GM21515 (cell line): ENCODE measurements around the gene SLC12A9.
"Not testable (repeated sequence)": the region's sequence is repeated elsewhere in the genome, so short reads cannot be mapped to it uniquely, and the experiment has no call there.

ENCODE experiments used
- ATAC-seq: cut with Tn5 transposase; IDR thresholded peaks from one replicate; pipeline ENCODE4 v1.9.1; 2021; ENCODE audit not compliant: unreplicated experiment

The SLC12A9 gene

GRCh38 chr7:100894860-100895700 is 42.6 kb downstream of the SLC12A9 start:
- ATAC-seq, result no peak

- ATAC-seq, result no peak
Observed at GRCh38 chr7:100895701-100895955, 43.1 kb downstream of the SLC12A9 start, which contains the start of gene ACHE. Gene ACHE (minus strand): TSS chr7:100895888. CDS start chr7:100894232, 1,656 bp downstream.

DNA sequence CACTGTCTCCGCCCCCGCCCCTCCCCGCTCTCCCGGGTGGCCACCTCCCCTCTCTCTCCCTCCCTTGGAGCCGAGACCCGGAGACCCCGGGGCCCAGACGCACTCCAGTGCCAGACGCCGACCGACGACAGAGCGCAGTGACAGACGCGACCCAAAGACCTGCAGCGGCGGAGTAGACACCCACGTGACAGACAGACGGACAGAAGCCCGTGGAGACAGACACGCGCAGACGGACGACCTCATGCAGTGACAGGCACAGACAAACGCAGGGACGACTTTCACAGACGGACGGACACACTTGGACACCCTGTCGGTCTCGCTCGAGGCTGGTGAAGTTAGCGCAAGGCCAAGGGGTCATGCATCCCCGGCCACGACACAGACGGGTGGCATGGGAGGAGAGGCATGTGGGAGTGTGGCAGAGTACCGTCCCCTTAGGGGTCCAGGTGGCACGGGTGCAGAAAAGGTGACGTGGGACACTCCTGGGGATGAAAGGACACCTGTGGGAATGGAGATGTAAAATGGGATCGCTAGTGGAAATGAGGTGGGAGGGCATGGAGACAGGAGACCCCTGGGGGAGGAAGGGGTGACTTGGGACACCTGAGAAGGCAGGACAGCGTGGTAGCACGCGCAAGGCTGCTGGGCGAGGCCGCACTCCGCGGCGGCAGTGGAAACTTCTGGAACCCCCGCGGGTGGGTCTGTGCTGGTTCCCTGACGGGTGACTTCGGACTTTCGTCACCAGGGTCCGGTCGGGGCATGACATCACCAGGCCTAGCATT is 43.6 kb downstream of the SLC12A9 start:
- ATAC-seq, result no peak

DNA sequence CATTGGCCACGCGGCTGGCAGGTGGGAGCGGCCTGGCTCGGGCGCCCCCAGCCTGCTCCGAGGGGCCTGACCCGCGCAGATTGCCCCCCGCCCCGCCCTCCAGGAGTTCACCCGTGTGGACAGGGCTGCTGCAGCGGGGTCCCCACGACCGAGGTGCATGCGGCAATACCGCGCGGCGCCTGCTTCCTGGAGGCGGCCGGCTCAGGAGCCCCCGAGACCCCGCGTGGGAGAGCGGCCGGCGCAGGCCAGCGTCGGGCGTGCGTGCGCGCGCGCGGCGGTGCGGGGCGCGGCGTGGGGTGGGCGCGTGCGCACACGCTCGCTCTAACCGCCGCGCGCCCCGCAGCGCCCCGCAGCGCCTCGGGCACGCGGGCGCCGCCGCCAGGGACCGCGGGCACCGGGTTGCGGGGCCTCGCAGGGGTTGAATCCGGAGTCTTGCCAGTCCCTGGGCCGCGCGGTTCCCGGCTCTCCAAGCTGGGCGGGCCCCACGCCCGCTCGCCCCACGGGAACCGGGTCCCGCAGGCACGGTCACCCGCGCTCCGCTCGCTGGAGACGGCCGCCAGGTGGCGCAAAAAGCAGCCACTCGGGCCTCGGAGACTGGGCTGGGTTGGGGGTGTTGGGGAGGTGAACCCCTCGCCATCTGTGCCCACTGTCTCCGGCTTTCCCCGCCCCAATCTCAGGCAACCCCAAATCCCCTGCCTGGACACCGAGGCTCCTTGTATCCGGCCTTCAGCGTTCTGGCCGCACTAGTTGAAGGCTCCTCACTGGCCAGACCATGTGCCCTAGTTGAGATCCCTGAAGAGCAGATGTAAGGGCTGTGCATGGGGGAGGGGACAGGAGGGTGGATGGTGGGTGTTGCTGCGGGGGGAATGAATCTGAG is 44.5 kb downstream of the SLC12A9 start:
- ATAC-seq, result no peak

- ATAC-seq, result no peak
Observed at GRCh38 chr7:100897772-100898454, 45.4 kb downstream of the SLC12A9 start.

- ATAC-seq, result no peak
Observed at GRCh38 chr7:100899432-100899831, 46.9 kb downstream of the SLC12A9 start.

GRCh38 chr7:100900978-100901377 is 48.5 kb downstream of the SLC12A9 start:
- ATAC-seq, result no peak

- ATAC-seq, result no peak
Observed at GRCh38 chr7:100901921-100902332, 49.4 kb downstream of the SLC12A9 start.

DNA sequence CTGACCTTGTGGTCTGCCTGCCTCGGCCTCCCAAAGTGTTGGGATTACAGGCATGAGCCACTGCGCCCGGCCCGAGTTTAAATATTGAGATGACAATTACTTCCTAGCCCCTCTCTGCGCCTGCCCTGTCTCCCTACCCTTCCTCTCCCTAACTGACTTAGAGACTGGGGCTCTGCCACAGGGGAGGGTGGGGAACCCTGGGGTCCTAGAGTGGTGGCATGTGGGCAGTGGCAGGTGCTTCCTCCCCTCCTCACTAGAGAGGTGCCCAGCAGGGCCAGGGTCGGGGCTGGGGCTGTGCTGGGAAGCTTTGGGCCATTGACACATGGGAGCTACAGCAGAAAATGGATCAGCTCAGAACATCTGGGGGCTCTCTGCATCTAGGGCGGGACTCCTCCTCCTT is 50.1 kb downstream of the SLC12A9 start:
- no peak for ATAC-seq

GRCh38 chr7:100908512-100908911 is 56.0 kb downstream of the SLC12A9 start:
- ATAC-seq, result no peak

DNA sequence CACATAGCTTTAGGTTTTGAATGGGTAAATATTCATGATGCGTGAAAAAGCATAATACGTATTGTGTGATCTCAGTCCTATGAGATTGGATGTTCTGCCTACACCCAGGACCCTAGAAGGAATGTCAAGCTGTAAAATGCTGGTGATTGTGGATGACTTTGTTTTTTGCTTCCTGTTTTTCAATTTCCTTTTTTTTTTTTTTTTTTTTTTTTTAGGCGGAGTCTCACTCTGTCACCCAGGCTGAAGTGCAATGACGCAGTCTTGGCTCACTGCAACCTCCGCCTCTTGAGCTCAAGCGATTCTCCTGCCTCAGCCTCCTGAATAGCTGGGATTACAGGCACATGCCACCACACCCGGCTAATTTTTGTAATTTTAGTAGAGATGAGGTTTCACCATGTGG is 57.9 kb downstream of the SLC12A9 start:
- not testable (repeated sequence) for ATAC-seq

- ATAC-seq, result no peak
Observed at GRCh38 chr7:100911484-100911883, 59.0 kb downstream of the SLC12A9 start.

DNA sequence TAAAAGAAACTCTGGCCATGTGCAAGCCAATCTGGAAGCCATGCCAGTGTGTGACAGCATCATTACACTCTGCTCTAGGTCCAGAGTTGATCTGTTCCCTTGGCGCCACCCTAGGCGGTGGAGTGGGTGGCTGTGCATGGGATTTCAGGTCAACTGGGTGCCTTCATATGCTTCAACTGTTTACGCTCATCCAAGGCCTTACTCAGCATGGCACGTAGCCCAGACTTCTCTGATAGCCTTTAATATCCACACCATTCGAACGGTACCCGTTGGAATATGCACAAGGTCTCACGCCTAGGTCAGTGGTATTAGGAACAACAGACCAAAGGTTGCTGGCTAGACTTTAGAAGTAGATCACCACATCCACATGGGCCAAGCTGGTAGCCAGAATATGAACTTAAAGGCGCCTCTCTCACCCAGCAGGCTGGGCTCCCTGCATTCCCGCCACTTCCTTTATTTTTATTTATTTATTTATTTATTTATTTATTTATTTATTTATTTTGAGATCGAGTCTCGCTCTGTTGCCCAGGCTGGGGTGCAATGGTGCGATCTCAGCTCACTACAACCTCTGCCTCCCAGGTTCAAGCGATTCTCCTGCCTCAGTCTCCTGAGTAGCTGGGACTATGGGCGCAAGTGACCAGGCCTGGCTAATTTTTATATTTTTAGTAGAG is 61.8 kb downstream of the SLC12A9 start:
- no peak for ATAC-seq

DNA sequence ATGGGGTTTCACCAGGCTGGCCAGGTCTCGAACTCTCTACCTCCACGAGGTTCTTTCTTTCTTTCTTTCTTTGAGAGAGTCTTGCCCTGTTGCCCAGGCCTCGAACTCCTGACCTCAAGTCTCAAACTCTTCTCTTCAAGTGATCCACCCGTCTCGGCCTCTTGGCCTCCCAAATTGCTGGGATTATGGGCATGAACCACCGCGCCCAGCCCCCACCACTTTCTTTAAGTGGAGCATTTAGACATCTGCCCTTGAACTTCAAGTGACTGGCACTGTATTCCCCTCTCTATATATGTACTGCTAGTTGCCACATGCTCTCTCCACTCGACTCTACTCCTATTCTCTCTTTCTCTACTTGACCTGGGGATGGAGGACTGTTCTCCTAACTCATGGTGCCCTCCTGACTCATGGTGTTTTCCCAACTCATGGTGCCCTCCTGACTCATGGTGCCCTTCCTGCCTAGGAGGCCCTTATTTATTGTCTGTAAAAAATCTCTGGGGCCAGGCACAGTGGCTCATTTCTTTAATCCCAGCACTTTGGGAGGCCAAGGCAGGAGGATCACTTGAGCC is 62.5 kb downstream of the SLC12A9 start:
- no peak for ATAC-seq
